TTC549 (cell line): ENCODE results near the gene B9D2.

Source experiments
- FAIRE-seq: peaks from 2 replicates; lab custom pipeline; 2012; peaks lifted over from hg19 to GRCh38; lab: Jason Lieb, UNC

Gene B9D2

GRCh38 chr19:41327076-41327575, 36.8 kb downstream of the B9D2 start:
- FAIRE-seq = no peak

- no peak for FAIRE-seq
Measured at GRCh38 chr19:41325947-41326706, 37.8 kb downstream of the B9D2 start.

GRCh38 chr19:41325640-41325946, 38.4 kb downstream of the B9D2 start:
- FAIRE-seq = no peak

- FAIRE-seq = no peak
Measured at GRCh38 chr19:41324921-41325639, 38.9 kb downstream of the B9D2 start.

- no peak for FAIRE-seq
Measured at GRCh38 chr19:41324231-41324702, 39.7 kb downstream of the B9D2 start.

- FAIRE-seq = no peak
Measured at GRCh38 chr19:41323430-41324125, 40.4 kb downstream of the B9D2 start.

GRCh38 chr19:41323023-41323422, 40.9 kb downstream of the B9D2 start:
- FAIRE-seq = no peak

- no peak for FAIRE-seq
Measured at GRCh38 chr19:41322451-41322850, 41.5 kb downstream of the B9D2 start.

- no peak for FAIRE-seq
Measured at GRCh38 chr19:41321600-41322270, 42.2 kb downstream of the B9D2 start.

GRCh38 chr19:41321204-41321599, 42.7 kb downstream of the B9D2 start:
- no peak for FAIRE-seq

- FAIRE-seq = no peak
Measured at GRCh38 chr19:41320568-41320967, 43.4 kb downstream of the B9D2 start.

GRCh38 chr19:41320185-41320518, 43.8 kb downstream of the B9D2 start:
- no peak for FAIRE-seq

- FAIRE-seq = no peak
Measured at GRCh38 chr19:41319500-41320184, 44.3 kb downstream of the B9D2 start.

GRCh38 chr19:41318696-41319499, 45.1 kb downstream of the B9D2 start:
- no peak for FAIRE-seq

GRCh38 chr19:41316306-41316920, 47.5 kb downstream of the B9D2 start:
- FAIRE-seq = no peak

GRCh38 chr19:41311613-41312012, 52.3 kb downstream of the B9D2 start:
- no peak for FAIRE-seq

GRCh38 chr19:41311072-41311471, 52.9 kb downstream of the B9D2 start:
- no peak for FAIRE-seq

GRCh38 chr19:41310033-41310831, 53.7 kb downstream of the B9D2 start, which contains the start of gene CCDC97:
TSS of gene CCDC97 (plus strand) at chr19:41310172. CDS start at chr19:41310311, 139 bp downstream.
- no peak for FAIRE-seq

- no peak for FAIRE-seq
Measured at GRCh38 chr19:41309180-41310032, 54.5 kb downstream of the B9D2 start.
